Right atrium auricular region (tissue), 2 donors: Measurements from ENCODE around the gene ACAD9. TPM values are rescaled to one million over a fixed set of nuclear protein-coding genes. Genes with fewer than 3 reads are reported as not detected.
"Not testable (repeated sequence)": the region's sequence is repeated elsewhere in the genome, so short reads cannot be mapped to it uniquely, and the experiment has no call there.

Experiments used
- DNase-seq: peaks from one replicate; pipeline ENCODE4 v3.0.0-alpha.2; 2019; ENCODE audit warnings: low spot score
- H3K27ac ChIP-seq, 2 donors: fragments of 200-600 bp; sonication (generic); 1 replicate in 1 of 2; 2 replicates in 1 of 2; pipeline ENCODE4 v1.5.1; 2016 to 2019
- H3K27me3 ChIP-seq, 2 donors: fragments of 200-600 bp; sonication (generic); one replicate each; pipeline versions ENCODE4 v1.5.1 to v1.6.0; 2017 to 2019
- H3K36me3 ChIP-seq: fragments of 200-600 bp; sonication (generic); one replicate; pipeline ENCODE4 v1.5.1; 2016
- H3K4me1 ChIP-seq, 2 donors: fragments of 200-600 bp; sonication (generic); one replicate each; pipeline versions ENCODE4 v1.5.1 to v1.6.0; 2017 to 2019
- H3K4me3 ChIP-seq, 2 donors: fragments of 200-600 bp; sonication (generic); 1 replicate in 1 of 2; 2 replicates in 1 of 2; pipeline ENCODE4 v1.5.1; 2017 to 2019; ENCODE audit warnings: mild to moderate bottlenecking in 1 of 2, moderate library complexity in 1 of 2
- H3K9me3 ChIP-seq, 2 donors: fragments of 200-600 bp; sonication (generic); one replicate each; pipeline ENCODE4 v1.5.1; 2019
- CTCF ChIP-seq, 2 donors: fragments of 200-600 bp; sonication (generic); IDR thresholded peaks; one replicate each; pipeline ENCODE4 v1.5.1; 2019; ENCODE audit warnings: antibody characterized with exemption in 2 of 2
- total RNA-seq, 2 donors: library from RNA; depleted of rRNA; stranded (reverse); fragments of >200 nt; gene quantifications; one replicate each; pipeline ENCODE4 v1.1.0, GENCODE V29; 2016

ACAD9 gene
- total RNA-seq = 10 to 100 TPM; 27.6 to 34.3 TPM

DNA sequence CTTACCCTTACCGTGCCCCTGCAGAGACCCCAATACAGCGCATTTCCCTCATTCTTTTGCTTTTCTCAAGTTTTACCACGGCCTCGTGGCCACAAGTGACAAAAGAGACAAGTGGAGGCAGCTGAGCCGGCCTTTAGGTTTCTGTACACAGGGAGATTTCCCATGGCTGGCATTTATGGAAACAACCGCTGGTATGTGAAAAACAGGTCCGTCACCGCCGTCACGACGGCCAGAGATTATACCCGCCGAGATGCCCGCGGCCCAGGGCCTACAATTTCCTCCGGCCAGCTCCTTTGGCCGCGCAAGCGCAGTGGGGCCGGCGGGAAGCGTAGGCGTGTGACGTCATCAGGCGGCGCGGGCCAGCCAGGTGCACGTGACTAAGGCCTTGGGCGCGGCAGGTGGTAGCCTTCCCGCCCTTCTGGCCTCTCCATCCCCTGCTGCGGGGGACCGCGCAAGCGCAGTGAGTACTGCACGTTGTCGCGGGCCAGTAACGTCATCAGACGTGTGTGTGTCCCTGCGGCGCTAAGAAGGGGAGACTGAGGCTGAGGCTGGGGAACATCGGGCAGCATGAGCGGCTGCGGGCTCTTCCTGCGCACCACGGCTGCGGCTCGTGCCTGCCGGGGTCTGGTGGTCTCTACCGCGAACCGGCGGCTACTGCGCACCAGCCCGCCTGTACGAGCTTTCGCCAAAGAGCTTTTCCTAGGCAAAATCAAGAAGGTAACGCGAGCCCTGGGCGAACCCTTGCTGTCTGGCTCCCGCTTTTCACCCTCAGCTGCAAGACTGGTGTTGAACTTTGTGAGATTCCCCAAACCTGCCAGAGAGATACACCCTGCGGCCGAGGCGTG lies at the start of gene ACAD9:
Gene ACAD9, plus strand, starts transcription at position 496 of the 845 bp plus-strand sequence. Its CDS starts 72 bp downstream, at position 568.
- peak; percentile 98 for DNase-seq
- Histone ChIP-seq H3K27ac (peak within 1 kb of the TSS; percentile 96 to 98), H3K4me1 (peaks cover 0 to 49% of the 10 kb centered on the region in 2 donors), H3K9me3 (no peaks in the 10 kb centered on the region), H3K36me3 (peaks cover 7% of the 10 kb centered on the region), H3K27me3 (no peaks in the 10 kb centered on the region), H3K4me3 (peak within 1 kb of the TSS; percentile 78 to 82)
- no peak for TF ChIP-seq CTCF (IDR thresholded peaks at IDR 0.05)

DNA sequence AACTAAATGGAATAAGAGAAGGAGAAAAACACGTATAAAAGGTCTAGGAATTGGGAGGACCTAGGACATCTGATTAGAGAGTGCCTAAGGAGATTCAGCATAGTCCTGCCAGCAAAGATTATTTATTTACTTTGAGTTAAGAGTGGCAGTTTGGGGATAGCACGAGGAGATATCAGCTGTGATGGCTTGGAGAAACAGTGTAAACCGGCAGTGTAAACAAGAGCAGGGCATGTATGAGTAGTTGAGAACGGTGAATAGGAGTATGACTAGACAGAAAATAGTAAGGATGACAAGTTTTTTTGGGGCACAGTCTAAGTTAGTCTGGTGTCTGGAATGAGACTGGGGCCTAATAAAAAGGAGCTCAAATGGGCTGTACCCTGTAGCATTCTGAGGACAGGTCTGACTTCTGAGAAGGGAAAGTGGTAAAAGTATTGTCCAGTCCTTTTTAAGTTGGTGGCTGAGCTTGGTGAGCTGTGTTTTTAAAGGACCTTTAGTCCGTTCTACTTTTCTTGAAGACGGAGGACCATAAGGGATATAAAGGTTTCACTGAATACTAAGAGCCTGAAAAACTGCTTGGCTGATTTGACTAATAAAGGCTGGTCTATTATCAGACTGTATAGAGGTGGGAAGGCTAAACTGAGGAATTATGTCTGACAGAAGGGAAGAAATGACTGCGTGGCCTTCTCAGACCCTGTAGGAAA lies 49.3 kb upstream of the ACAD9 start:
- not testable (repeated sequence) for H3K27ac ChIP-seq, H3K27me3 ChIP-seq

DNA sequence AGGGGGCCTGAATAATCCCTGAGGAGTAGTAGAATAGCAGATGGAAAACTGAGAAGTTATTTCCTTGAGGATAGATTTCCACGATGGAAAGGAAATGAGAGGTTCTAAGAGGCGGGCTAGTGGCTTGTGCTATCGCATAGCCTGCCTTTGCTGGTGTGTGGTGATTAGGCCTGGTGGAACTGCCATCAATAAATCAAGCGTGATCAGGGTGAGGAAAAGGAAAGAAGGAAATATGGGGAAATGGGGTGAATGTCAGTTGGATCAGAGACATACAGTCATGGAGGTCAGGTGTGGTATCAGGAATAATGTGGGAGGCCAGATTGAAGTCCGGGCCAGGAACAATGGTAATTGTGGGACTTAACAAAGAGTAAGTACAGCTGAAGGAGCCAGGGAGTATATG lies 48.7 kb upstream of the ACAD9 start:
- not testable (repeated sequence) for DNase-seq, H3K4me1 ChIP-seq, H3K4me3 ChIP-seq, H3K9me3 ChIP-seq, H3K36me3 ChIP-seq, H3K27me3 ChIP-seq, H3K27ac ChIP-seq

More for the DNA sequence above, 49.3 kb upstream of the ACAD9 start:
- not testable (repeated sequence) for DNase-seq, H3K9me3 ChIP-seq, H3K4me1 ChIP-seq, H3K4me3 ChIP-seq, H3K36me3 ChIP-seq

- not testable (repeated sequence) for H3K36me3 ChIP-seq, H3K4me1 ChIP-seq, H3K27ac ChIP-seq, H3K27me3 ChIP-seq, H3K4me3 ChIP-seq, DNase-seq, H3K9me3 ChIP-seq
Observed at GRCh38 chr3:128832979-128833378, 46.4 kb upstream of the ACAD9 start.

DNA sequence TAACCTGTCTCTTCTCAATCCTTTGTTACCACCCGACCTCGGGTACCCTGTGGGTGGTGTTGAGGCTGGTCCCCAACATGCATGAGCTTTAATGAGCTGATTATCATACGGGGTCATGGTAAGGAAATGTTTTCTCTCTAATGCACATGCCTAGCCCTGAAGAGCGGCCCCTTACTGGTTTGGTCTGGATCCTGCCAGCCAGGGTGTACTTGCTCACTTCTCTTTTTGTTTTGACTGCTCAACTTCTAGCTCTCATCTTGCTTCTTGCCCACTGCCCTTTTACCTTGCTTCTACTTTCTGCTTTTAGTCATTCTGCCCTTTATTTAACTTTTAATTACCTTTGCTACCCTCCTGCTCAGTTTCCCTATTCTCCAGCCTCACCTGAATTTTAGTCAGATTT lies 44.3 kb upstream of the ACAD9 start:
- Histone ChIP-seq H3K27me3 (no peaks in the 10 kb centered on the region), H3K36me3 (no peaks in the 10 kb centered on the region), H3K4me3 (no peak overlapping the region), H3K27ac (no peak overlapping the region), H3K9me3 (no peaks in the 10 kb centered on the region), H3K4me1 (peaks cover 0 to 2% of the 10 kb centered on the region in 2 donors)
- TF ChIP-seq CTCF (IDR thresholded peaks at IDR 0.05) = no peak
- DNase-seq = no peak

DNA sequence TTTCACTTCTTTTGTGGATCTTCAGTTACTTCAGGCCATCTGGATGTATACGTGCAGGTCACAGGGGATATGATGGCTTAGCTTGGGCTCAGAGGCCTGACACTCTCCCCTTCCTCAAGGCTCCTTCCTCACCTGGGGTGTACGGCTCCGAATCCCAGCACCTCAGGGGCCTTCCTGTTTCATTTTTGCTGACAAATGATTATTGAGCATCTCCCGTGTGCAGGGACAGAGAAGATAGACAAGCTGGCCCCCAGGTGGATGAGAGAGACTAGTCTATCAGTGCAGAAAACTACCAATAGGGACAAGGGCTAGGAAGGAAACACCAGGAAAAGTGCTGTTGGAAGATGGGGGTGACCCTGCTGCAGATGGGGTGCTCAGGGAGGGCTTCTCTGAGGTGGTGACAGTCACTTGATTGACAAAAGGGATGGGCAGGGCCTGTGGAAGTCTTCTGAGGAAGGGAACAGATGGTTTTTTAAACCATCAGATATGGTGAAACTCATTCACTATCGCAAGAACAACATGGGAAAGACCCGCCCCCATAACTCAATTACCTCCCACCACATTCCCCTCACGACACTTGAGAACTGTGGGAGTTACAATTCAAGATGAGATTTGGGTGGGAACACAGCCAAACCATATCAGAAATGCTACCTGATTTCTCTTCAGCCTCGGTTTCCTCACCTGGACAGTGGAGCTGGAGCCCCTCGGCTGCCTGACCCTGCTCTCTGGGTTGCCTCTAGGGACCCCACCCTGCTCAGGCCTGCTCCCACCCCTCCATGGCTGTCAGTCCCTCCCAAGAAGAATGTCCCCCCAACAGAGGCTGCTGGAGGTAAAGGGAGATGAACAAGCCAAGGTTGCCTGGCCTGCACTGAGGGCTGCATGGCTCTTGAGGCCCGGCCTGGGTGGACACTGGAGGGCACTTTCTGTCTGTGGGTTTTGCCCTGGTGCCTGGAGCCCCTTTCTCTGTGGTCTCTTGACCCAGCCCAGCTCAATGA lies 37.2 kb upstream of the ACAD9 start:
- no peaks in the 10 kb centered on the region for H3K27me3 ChIP-seq
- DNase-seq = no peak

More for the DNA sequence above, 37.2 kb upstream of the ACAD9 start:
- H3K36me3 ChIP-seq = no peaks in the 10 kb centered on the region
- TF ChIP-seq CTCF (IDR thresholded peaks at IDR 0.05) = no peak
- no peaks in the 10 kb centered on the region for H3K9me3 ChIP-seq
- no peak overlapping the region for H3K27ac ChIP-seq
- H3K4me1 ChIP-seq = peaks cover 2 to 18% of the 10 kb centered on the region in 2 donors
- no peak overlapping the region for H3K4me3 ChIP-seq
